Hepatocyte (in vitro differentiated cells): ENCODE results near the gene ATP8A2. TPM values are rescaled to one million over a fixed set of nuclear protein-coding genes. Genes with fewer than 3 reads are reported as not detected.

Source experiments
- DNase-seq: peaks from one replicate; pipeline ENCODE4 v3.0.0-alpha.2; 2016; ENCODE audit warnings: low spot score
- H2AFZ ChIP-seq: fragments of 200-600 bp; sonication (generic); 2 replicates; pipeline ENCODE4 v1.6.0; 2016; ENCODE audit warnings: antibody characterized with exemption, mild to moderate bottlenecking
- H3K27ac ChIP-seq: fragments of 200-600 bp; sonication (generic); 2 replicates; pipeline ENCODE4 v1.5.1; 2016; ENCODE audit warnings: mild to moderate bottlenecking
- H3K27me3 ChIP-seq: fragments of 200-600 bp; sonication (generic); 2 replicates; pipeline ENCODE4 v1.6.1; 2016
- H3K36me3 ChIP-seq: fragments of 200-600 bp; sonication (generic); replicated peaks from 2 replicates; pipeline ENCODE4 v1.5.1; 2016; ENCODE audit warnings: low read depth; ENCODE audit not compliant: insufficient read depth
- H3K4me1 ChIP-seq: fragments of 200-600 bp; sonication (generic); 2 replicates; pipeline ENCODE4 v1.5.1; 2016; ENCODE audit warnings: mild to moderate bottlenecking, moderate library complexity; ENCODE audit not compliant: insufficient read depth
- H3K4me2 ChIP-seq: fragments of 200-600 bp; sonication (generic); 2 replicates; pipeline ENCODE4 v1.6.0; 2016
- H3K4me3 ChIP-seq: fragments of 200-600 bp; sonication (generic); 2 replicates; pipeline ENCODE4 v1.5.1; 2016; ENCODE audit warnings: mild to moderate bottlenecking
- H3K79me2 ChIP-seq: fragments of 200-600 bp; sonication (generic); 2 replicates; pipeline ENCODE4 v1.6.0; 2017; ENCODE audit warnings: mild to moderate bottlenecking
- H3K9me2 ChIP-seq: fragments of 200-600 bp; sonication (generic); replicated peaks from 2 replicates; pipeline ENCODE4 v1.6.0; 2017; ENCODE audit warnings: mild to moderate bottlenecking; ENCODE audit not compliant: insufficient read depth
- H3K9me3 ChIP-seq: fragments of 200-600 bp; sonication (generic); 2 replicates; pipeline ENCODE4 v1.5.1; 2016; ENCODE audit warnings: low read depth, mild to moderate bottlenecking
- H4K20me1 ChIP-seq: fragments of 200-600 bp; sonication (generic); 2 replicates; pipeline ENCODE4 v1.6.0; 2016; ENCODE audit warnings: mild to moderate bottlenecking; ENCODE audit not compliant: insufficient read depth, poor library complexity, severe bottlenecking
- EZH2 ChIP-seq: fragments of 200-600 bp; sonication (generic); IDR thresholded peaks from 2 replicates; pipeline ENCODE4 v1.6.1; 2016; ENCODE audit warnings: antibody characterized with exemption, mild to moderate bottlenecking, borderline replicate concordance
- EZH2phosphoT487 ChIP-seq: fragments of 200-600 bp; sonication (generic); IDR thresholded peaks from one replicate; pipeline ENCODE4 v1.6.1; 2018; ENCODE audit warnings: antibody characterized with exemption, mild to moderate bottlenecking, low read depth, moderate library complexity; ENCODE audit not compliant: unreplicated experiment, severe bottlenecking
- WGBS: methylation state at CpG from one replicate; pipeline ENCODE4 v1.1.6; 2016; ENCODE audit warnings: low lambda C conversion rate; ENCODE audit errors: missing lambda C conversion rate; 5-methylcytosine and 5-hydroxymethylcytosine counted together
- polyA plus RNA-seq: library from polyadenylated mRNA; unstranded; fragments of >200 nt; fragmentation: Nextera tagmentation; extraction: Ambion mirVana; gene quantifications from 2 replicates; pipeline ENCODE4 v1.2.1, GENCODE V29; 2016
- total RNA-seq: library from RNA; depleted of rRNA; stranded (reverse); fragments of >200 nt; gene quantifications from 2 replicates; pipeline ENCODE4 v1.2.3, GENCODE V29; 2014
- TF ChIP-seq, protein P1 (sequence below): fragments of 200-600 bp; sonication (generic); IDR thresholded peaks from 2 replicates; pipeline ENCODE4 v1.5.1; 2016; ENCODE audit warnings: antibody characterized with exemption, mild to moderate bottlenecking; ENCODE audit not compliant: poor library complexity

Gene ATP8A2
- total and polyA plus RNA-seq, 2 experiments from 2014 or later: 2.1 to 3.1 TPM

DNA sequence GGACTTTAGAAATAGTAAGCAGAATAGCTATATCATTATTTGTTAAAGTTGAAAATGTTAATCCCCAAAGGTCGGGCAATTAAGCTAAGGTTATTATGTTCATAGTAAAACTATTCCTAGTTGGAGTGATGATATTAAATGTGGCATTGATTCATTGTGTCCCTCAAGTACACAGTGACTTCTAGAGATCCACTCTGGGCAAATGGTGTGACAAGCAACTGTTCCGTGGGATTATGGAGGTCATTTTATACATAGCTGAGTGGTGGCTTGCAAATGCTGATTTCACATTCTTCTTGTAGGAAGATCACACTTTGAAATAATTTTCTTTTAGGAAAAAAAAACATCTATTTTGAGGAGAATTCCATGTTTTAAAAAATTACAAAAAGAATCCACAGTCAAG is 317.8 kb downstream of the ATP8A2 start:
- no peak overlapping the region for H3K27ac ChIP-seq

GRCh38 chr13:25690582-25690981 is 318.8 kb downstream of the ATP8A2 start:
- Histone ChIP-seq H3K4me2 (no peak overlapping the region), H3K9me2 (no peaks in the 10 kb centered on the region), H4K20me1 (no peaks in the 10 kb centered on the region), H3K36me3 (no peaks in the 10 kb centered on the region), H3K9me3 (no peaks in the 10 kb centered on the region), H3K79me2 (no peaks in the 10 kb centered on the region), H2AFZ (no peak overlapping the region), H3K27ac (no peak overlapping the region), H3K27me3 (peaks cover 5% of the 10 kb centered on the region), H3K4me3 (no peak overlapping the region), H3K4me1 (no peaks in the 10 kb centered on the region)
- TF ChIP-seq, protein P1, sequence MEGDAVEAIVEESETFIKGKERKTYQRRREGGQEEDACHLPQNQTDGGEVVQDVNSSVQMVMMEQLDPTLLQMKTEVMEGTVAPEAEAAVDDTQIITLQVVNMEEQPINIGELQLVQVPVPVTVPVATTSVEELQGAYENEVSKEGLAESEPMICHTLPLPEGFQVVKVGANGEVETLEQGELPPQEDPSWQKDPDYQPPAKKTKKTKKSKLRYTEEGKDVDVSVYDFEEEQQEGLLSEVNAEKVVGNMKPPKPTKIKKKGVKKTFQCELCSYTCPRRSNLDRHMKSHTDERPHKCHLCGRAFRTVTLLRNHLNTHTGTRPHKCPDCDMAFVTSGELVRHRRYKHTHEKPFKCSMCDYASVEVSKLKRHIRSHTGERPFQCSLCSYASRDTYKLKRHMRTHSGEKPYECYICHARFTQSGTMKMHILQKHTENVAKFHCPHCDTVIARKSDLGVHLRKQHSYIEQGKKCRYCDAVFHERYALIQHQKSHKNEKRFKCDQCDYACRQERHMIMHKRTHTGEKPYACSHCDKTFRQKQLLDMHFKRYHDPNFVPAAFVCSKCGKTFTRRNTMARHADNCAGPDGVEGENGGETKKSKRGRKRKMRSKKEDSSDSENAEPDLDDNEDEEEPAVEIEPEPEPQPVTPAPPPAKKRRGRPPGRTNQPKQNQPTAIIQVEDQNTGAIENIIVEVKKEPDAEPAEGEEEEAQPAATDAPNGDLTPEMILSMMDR: no peak
- TF ChIP-seq EZH2 (no peak), EZH2phosphoT487 (no peak)
- no peak for DNase-seq
- WGBS: 94% methylated on average over 2 of the region's 2 CpGs

More for the DNA sequence above, 317.8 kb downstream of the ATP8A2 start:
- Histone ChIP-seq H3K27me3 (peaks cover 5% of the 10 kb centered on the region), H4K20me1 (no peaks in the 10 kb centered on the region), H3K79me2 (no peaks in the 10 kb centered on the region), H2AFZ (no peak overlapping the region), H3K4me2 (no peak overlapping the region), H3K4me1 (no peaks in the 10 kb centered on the region), H3K4me3 (no peak overlapping the region), H3K9me2 (no peaks in the 10 kb centered on the region), H3K9me3 (no peaks in the 10 kb centered on the region), H3K36me3 (no peaks in the 10 kb centered on the region)
- DNase-seq: no peak
- TF ChIP-seq EZH2: no peak
- 95% methylated on average over 2 of the region's 2 CpGs for WGBS

GRCh38 chr13:25691654-25692053 is 319.9 kb downstream of the ATP8A2 start:
- TF ChIP-seq EZH2: no peak
- no peak for TF ChIP-seq EZH2phosphoT487
- TF ChIP-seq, protein P1: no peak
- Histone ChIP-seq H4K20me1 (no peaks in the 10 kb centered on the region), H3K4me2 (no peak overlapping the region), H3K27ac (no peak overlapping the region), H3K79me2 (no peaks in the 10 kb centered on the region), H3K4me3 (no peak overlapping the region), H3K4me1 (no peaks in the 10 kb centered on the region), H2AFZ (no peak overlapping the region), H3K27me3 (peaks cover 5% of the 10 kb centered on the region), H3K9me2 (no peaks in the 10 kb centered on the region), H3K9me3 (no peaks in the 10 kb centered on the region), H3K36me3 (no peaks in the 10 kb centered on the region)
- DNase-seq: no peak
- WGBS: 55% methylated on average over 2 of the region's 2 CpGs

GRCh38 chr13:25692099-25692498 is 320.3 kb downstream of the ATP8A2 start:
- no peaks in the 10 kb centered on the region for H3K9me3 ChIP-seq
- no peak overlapping the region for H3K27ac ChIP-seq
- H4K20me1 ChIP-seq: no peaks in the 10 kb centered on the region
- 36% methylated on average over 7 of the region's 7 CpGs for WGBS
- H3K27me3 ChIP-seq: peaks cover 5% of the 10 kb centered on the region
- no peaks in the 10 kb centered on the region for H3K79me2 ChIP-seq
- H3K4me3 ChIP-seq: no peak overlapping the region
- no peak overlapping the region for H3K4me2 ChIP-seq
- TF ChIP-seq EZH2 (no peak), EZH2phosphoT487 (no peak)
- TF ChIP-seq, protein P1: no peak
- DNase-seq: no peak
- no peaks in the 10 kb centered on the region for H3K36me3 ChIP-seq
- H3K9me2 ChIP-seq: no peaks in the 10 kb centered on the region
- H2AFZ ChIP-seq: no peak overlapping the region
- no peaks in the 10 kb centered on the region for H3K4me1 ChIP-seq
